GM23338 (cell line): ENCODE results near the gene BMPER. TPM values are rescaled to one million over a fixed set of nuclear protein-coding genes. Genes with fewer than 3 reads are reported as not detected.

Experiments
- ATAC-seq: fragments of 200-7000 bp; cut with Tn5 transposase; 3 replicates; pipeline ENCODE4 v1.9.1; 2020
- DNase-seq: peaks from one replicate; pipeline ENCODE4 v3.0.0-alpha.2; 2015; ENCODE audit warnings: low spot score
- H2AFZ ChIP-seq: fragments of 200-600 bp; sonication (generic); 2 replicates; pipeline ENCODE4 v1.8.0; 2016; ENCODE audit warnings: antibody characterized with exemption, mild to moderate bottlenecking, moderate library complexity
- H3F3A ChIP-seq: fragments of 200-600 bp; sonication (generic); replicated peaks from 2 replicates; pipeline ENCODE4 v1.8.0; 2017; ENCODE audit warnings: antibody characterized with exemption, mixed run types, low read depth
- H3K27ac ChIP-seq: fragments of 200-600 bp; sonication (generic); 2 replicates; pipeline ENCODE4 v1.6.1; 2016; ENCODE audit warnings: low read depth
- H3K27me3 ChIP-seq: fragments of 200-600 bp; sonication (generic); 2 replicates; pipeline ENCODE4 v1.8.0; 2016; ENCODE audit warnings: mild to moderate bottlenecking, mixed run types, moderate library complexity; ENCODE audit not compliant: insufficient read depth
- H3K36me3 ChIP-seq: fragments of 200-600 bp; sonication (generic); 2 replicates; pipeline ENCODE4 v1.8.0; 2016; ENCODE audit warnings: mild to moderate bottlenecking; ENCODE audit not compliant: insufficient read depth
- H3K4me1 ChIP-seq: fragments of 200-600 bp; sonication (generic); 2 replicates; pipeline ENCODE4 v1.8.0; 2016; ENCODE audit warnings: mild to moderate bottlenecking, moderate library complexity; ENCODE audit not compliant: insufficient read depth
- H3K4me2 ChIP-seq: fragments of 200-600 bp; sonication (generic); 2 replicates; pipeline ENCODE4 v1.7.1; 2017; ENCODE audit warnings: mixed run types
- H3K4me3 ChIP-seq: fragments of 200-600 bp; sonication (generic); 2 replicates; pipeline ENCODE4 v1.6.1; 2016; ENCODE audit warnings: mixed run types
- H3K79me2 ChIP-seq: fragments of 200-600 bp; sonication (generic); replicated peaks from 2 replicates; pipeline ENCODE4 v1.8.0; 2017; ENCODE audit warnings: mild to moderate bottlenecking; ENCODE audit not compliant: insufficient read depth
- H3K9me2 ChIP-seq: fragments of 200-600 bp; sonication (generic); 2 replicates; pipeline ENCODE4 v1.8.0; 2017; ENCODE audit not compliant: insufficient read depth
- H4K20me1 ChIP-seq: fragments of 200-600 bp; sonication (generic); replicated peaks from 2 replicates; pipeline ENCODE4 v1.8.0; 2017; ENCODE audit warnings: mild to moderate bottlenecking; ENCODE audit not compliant: insufficient read depth
- H3K27ac Mint-ChIP-seq: 2 replicates; pipeline ENCODE4 v1.8.0; 2020; ENCODE audit warnings: inconsistent platforms, mild to moderate bottlenecking, moderate library complexity, mixed read lengths
- H3K27me3 Mint-ChIP-seq: 3 replicates; pipeline ENCODE4 v1.8.0; 2022; ENCODE audit warnings: low read depth, mild to moderate bottlenecking, moderate library complexity, mixed read lengths, inconsistent platforms; ENCODE audit not compliant: insufficient read depth, poor library complexity
- H3K36me3 Mint-ChIP-seq: 3 replicates; pipeline ENCODE4 v1.8.0; 2021; ENCODE audit warnings: low read depth, mild to moderate bottlenecking, inconsistent platforms, moderate library complexity, mixed read lengths
- H3K4me1 Mint-ChIP-seq: 3 replicates; pipeline ENCODE4 v1.8.0; 2020; ENCODE audit warnings: mild to moderate bottlenecking, inconsistent platforms, mixed read lengths
- H3K4me3 Mint-ChIP-seq: 3 replicates; pipeline ENCODE4 v1.8.0; 2021; ENCODE audit warnings: moderate library complexity, mild to moderate bottlenecking, inconsistent platforms, mixed read lengths
- H3K9me3 Mint-ChIP-seq: 3 replicates; pipeline ENCODE4 v1.8.0; 2020; ENCODE audit warnings: moderate library complexity, mild to moderate bottlenecking, inconsistent platforms, mixed read lengths
- CTCF ChIP-seq, 2 experiments: fragments of 200-600 bp in 1 of 2; sonication (generic) in 1 of 2; conservative IDR thresholded peaks; 2 replicates each; pipeline versions ENCODE4 v1.5.1 to v1.6.1; 2016 to 2017; ENCODE audit warnings: antibody characterized with exemption in 2 of 2, low read depth in 2 of 2, mild to moderate bottlenecking in 2 of 2, moderate library complexity in 1 of 2
- ETS1 ChIP-seq: IDR thresholded peaks from 2 replicates; pipeline ENCODE4 v1.6.1; 2016; ENCODE audit warnings: antibody characterized with exemption
- EZH2 ChIP-seq: fragments of 200-600 bp; sonication (generic); IDR thresholded peaks from one replicate; pipeline ENCODE4 v1.8.0; 2017; ENCODE audit warnings: antibody characterized with exemption, mild to moderate bottlenecking, low read depth; ENCODE audit not compliant: unreplicated experiment
- EZH2phosphoT487 ChIP-seq: fragments of 200-600 bp; sonication (generic); IDR thresholded peaks from one replicate; pipeline ENCODE4 v1.8.1; 2018; ENCODE audit warnings: antibody characterized with exemption; ENCODE audit not compliant: unreplicated experiment
- JUNB ChIP-seq: IDR thresholded peaks from one replicate; pipeline ENCODE4 v1.6.1; 2016; ENCODE audit warnings: antibody characterized with exemption; ENCODE audit not compliant: unreplicated experiment
- POLR2AphosphoS5 ChIP-seq: IDR thresholded peaks from 2 replicates; pipeline ENCODE4 v1.6.1; 2016; ENCODE audit warnings: antibody characterized with exemption, low read depth
- STAT1 ChIP-seq: IDR thresholded peaks from one replicate; pipeline ENCODE4 v1.6.1; 2016; ENCODE audit warnings: antibody characterized with exemption; ENCODE audit not compliant: unreplicated experiment
- ZNF114 ChIP-seq: fragments of 250-450 bp; sonication (Bioruptor Pico); IDR thresholded peaks from 2 replicates; pipeline ENCODE4 v1.5.0; 2020; ENCODE audit warnings: mild to moderate bottlenecking, moderate library complexity
- ZNF331 ChIP-seq: fragments of 250-450 bp; sonication (Bioruptor Pico); IDR thresholded peaks from 2 replicates; pipeline ENCODE4 v1.5.0; 2020; ENCODE audit warnings: low read depth, mild to moderate bottlenecking, moderate library complexity
- polyA plus RNA-seq: library from polyadenylated mRNA; unstranded; fragments of >200 nt; fragmentation: Nextera tagmentation; extraction: Ambion mirVana; gene quantifications from 2 replicates; pipeline ENCODE4 v1.2.1, GENCODE V29; 2016
- total RNA-seq: library from RNA; depleted of rRNA; stranded (reverse); fragments of >200 nt; shearing (Covaris generic); gene quantifications from 2 replicates; pipeline ENCODE4 v1.2.3, GENCODE V29; 2014

BMPER gene
- total and polyA plus RNA-seq, 2 experiments from 2014 or later, result 0.53 to 1.4 TPM

- TF ChIP-seq CTCF (conservative IDR thresholded peaks at IDR 0.05; ENCODE audit: low read depth in 2 of 2), result no peak
- TF ChIP-seq EZH2phosphoT487, result no peak
Measured at GRCh38 chr7:33937871-33938270, 32.5 kb downstream of the BMPER start (continued).

GRCh38 chr7:33939121-33939520 is 33.8 kb downstream of the BMPER start:
- Histone ChIP-seq H3K27ac (no peak overlapping the region), H3K4me3 (no peak overlapping the region), H3F3A (no peaks in the 10 kb centered on the region), H3K79me2 (no peaks in the 10 kb centered on the region), H3K36me3 (no peaks in the 10 kb centered on the region), H2AFZ (no peak overlapping the region), H3K4me1 (no peaks in the 10 kb centered on the region), H3K27me3 (no peaks in the 10 kb centered on the region), H3K4me2 (no peak overlapping the region), H3K9me2 (no peaks in the 10 kb centered on the region; the same call in 1 of the 2 replicates), H4K20me1 (no peaks in the 10 kb centered on the region)
- DNase-seq (no peak), ATAC-seq (no peak)
- TF ChIP-seq CTCF (conservative IDR thresholded peaks at IDR 0.05; ENCODE audit: low read depth in 2 of 2), result no peak
- no peak for TF ChIP-seq EZH2
- TF ChIP-seq POLR2AphosphoS5, result no peak
- TF ChIP-seq ZNF114, result no peak
- TF ChIP-seq STAT1, result no peak
- no peak for TF ChIP-seq JUNB
- TF ChIP-seq ZNF331 (CRISPR knock-in tag), result no peak
- Mint-ChIP-seq H3K27ac (no peak overlapping the region), H3K36me3 (no peaks in the 10 kb centered on the region), H3K4me3 (no peak overlapping the region), H3K9me3 (no peaks in the 10 kb centered on the region; the same call in 2 of the 3 replicates), H3K27me3 (peaks cover 1% of the 10 kb centered on the region), H3K4me1 (0 out of 3 replicates have a peak, but pooled peaks cover 3% of the 10 kb centered on the region)

- H3F3A ChIP-seq, result no peaks in the 10 kb centered on the region
- H3K4me1 ChIP-seq, result no peaks in the 10 kb centered on the region
- H3K4me1 Mint-ChIP-seq, result no peaks in the 10 kb centered on the region
- H3K79me2 ChIP-seq, result no peaks in the 10 kb centered on the region
- no peak overlapping the region for H3K4me3 Mint-ChIP-seq
- no peaks in the 10 kb centered on the region for H3K36me3 Mint-ChIP-seq
- H3K27me3 Mint-ChIP-seq, result peaks cover 1% of the 10 kb centered on the region
- no peaks in the 10 kb centered on the region for H3K36me3 ChIP-seq
- no peak overlapping the region for H3K27ac ChIP-seq
- H4K20me1 ChIP-seq, result no peaks in the 10 kb centered on the region
- no peaks in the 10 kb centered on the region; the same call in 1 of the 2 replicates for H3K9me2 ChIP-seq
- H2AFZ ChIP-seq, result no peak overlapping the region
- H3K27me3 ChIP-seq, result no peaks in the 10 kb centered on the region
- DNase-seq (no peak), ATAC-seq (no peak)
- no peaks in the 10 kb centered on the region; the same call in 2 of the 3 replicates for H3K9me3 Mint-ChIP-seq
- no peak overlapping the region for H3K4me3 ChIP-seq
- H3K27ac Mint-ChIP-seq, result no peak overlapping the region
- no peak for TF ChIP-seq ZNF331 (CRISPR knock-in tag)
- TF ChIP-seq ETS1, result no peak
- H3K4me2 ChIP-seq, result no peak overlapping the region
Measured at GRCh38 chr7:33940503-33940902, 35.2 kb downstream of the BMPER start.
